BLaER1 treated with 17β-estradiol and CSF1 and Interleukin-3, amounts not matched to agents 10 nM and 100 nM (cell line): ENCODE measurements around the gene MALAT1.

Source experiments
- H3K27ac ChIP-seq, 11 experiments: shearing (Covaris generic); formaldehyde crosslinking; 2 replicates each; pipeline ENCODE4 v1.8.1; 2022
- H3K27me3 ChIP-seq, 11 experiments: shearing (Covaris generic); formaldehyde crosslinking; 2 replicates each; pipeline ENCODE4 v1.8.1; 2022
- H3K36me3 ChIP-seq, 11 experiments: shearing (Covaris generic); formaldehyde crosslinking; 2 replicates each; pipeline ENCODE4 v1.8.1; 2022
- H3K4me1 ChIP-seq, 10 experiments: shearing (Covaris generic); formaldehyde crosslinking; 2 replicates each; pipeline ENCODE4 v1.8.1; 2022
- H3K4me2 ChIP-seq, 11 experiments: shearing (Covaris generic); formaldehyde crosslinking; 2 replicates each; pipeline ENCODE4 v1.8.1; 2022
- H3K4me3 ChIP-seq, 10 experiments: shearing (Covaris generic); formaldehyde crosslinking; 2 replicates each; pipeline ENCODE4 v1.8.1; 2022
- H3K9ac ChIP-seq, 11 experiments: shearing (Covaris generic); formaldehyde crosslinking; 2 replicates each; pipeline ENCODE4 v1.8.1; 2022
- H3K9me3 ChIP-seq, 11 experiments: shearing (Covaris generic); formaldehyde crosslinking; replicated peaks in 1 of 11; 2 replicates each; pipeline ENCODE4 v1.8.1; 2022
- H4K20me1 ChIP-seq, 11 experiments: shearing (Covaris generic); formaldehyde crosslinking; 2 replicates each; pipeline ENCODE4 v1.8.1; 2022
- Cebpa-rat ChIP-seq, 11 experiments: shearing (Covaris generic); IDR thresholded peaks; 2 replicates each; pipeline ENCODE4 v1.8.1; 2022

MALAT1 gene

GRCh38 chr11:65489035-65489705 lies 9.7 kb upstream of the MALAT1 start:
- Histone ChIP-seq H3K36me3 (no peaks in the 10 kb centered on the region), H3K27me3 (no peaks in the 10 kb centered on the region), H3K4me2 (peak overlapping the region; percentile 88 to 97 (median 95)), H3K4me3 (peak overlapping the region in 2 of 10 experiments; percentile 39 to 45; a peak in 4 of 20 replicates), H3K9me3 (no peaks in the 10 kb centered on the region), H3K27ac (peak overlapping the region; percentile 84 to 100 (median 100); a peak in 21 of 22 replicates), H4K20me1 (no peaks in the 10 kb centered on the region), H3K4me1 (peaks cover 75 to 97% (median 93%) of the 10 kb centered on the region in 10 experiments), H3K9ac (peak overlapping the region; percentile 73 to 86 (median 80))
- TF ChIP-seq Cebpa-rat (IDR thresholded peaks at IDR 0.05), result no peak

- Histone ChIP-seq H3K27me3 (no peaks in the 10 kb centered on the region), H3K9ac (peak overlapping the region; percentile 73 to 86 (median 80)), H3K4me3 (peak overlapping the region in 3 of 10 experiments; percentile 4 to 14 (median 9); a peak in 4 of 20 replicates), H4K20me1 (no peaks in the 10 kb centered on the region), H3K4me2 (peak overlapping the region; percentile 88 to 97 (median 95)), H3K4me1 (peaks cover 81 to 99% (median 97%) of the 10 kb centered on the region in 10 experiments), H3K9me3 (no peaks in the 10 kb centered on the region), H3K27ac (peak overlapping the region; percentile 84 to 100 (median 100)), H3K36me3 (no peaks in the 10 kb centered on the region)
- TF ChIP-seq Cebpa-rat (IDR thresholded peaks at IDR 0.05), result no peak
Observed at GRCh38 chr11:65489706-65490320, 9.0 kb upstream of the MALAT1 start.

GRCh38 chr11:65491163-65491465 lies 7.7 kb upstream of the MALAT1 start:
- Histone ChIP-seq H3K4me2 (peak overlapping the region; percentile 88 to 97 (median 95)), H4K20me1 (no peaks in the 10 kb centered on the region), H3K9ac (peak overlapping the region; percentile 73 to 86 (median 80)), H3K4me1 (peaks cover 94 to 99% (median 97%) of the 10 kb centered on the region in 10 experiments), H3K4me3 (peak overlapping the region in 5 of 10 experiments; percentile 26 to 55 (median 34); a peak in 8 of 20 replicates), H3K9me3 (no peaks in the 10 kb centered on the region), H3K27ac (peak overlapping the region; percentile 84 to 100 (median 100)), H3K27me3 (no peaks in the 10 kb centered on the region), H3K36me3 (no peaks in the 10 kb centered on the region)
- TF ChIP-seq Cebpa-rat (IDR thresholded peaks at IDR 0.05), result no peak

GRCh38 chr11:65491614-65492386 lies 7.0 kb upstream of the MALAT1 start:
- H3K27ac ChIP-seq, result peak overlapping the region; percentile 84 to 100 (median 100)
- H3K4me1 ChIP-seq, result peaks cover 94 to 99% (median 97%) of the 10 kb centered on the region in 10 experiments
- H3K4me3 ChIP-seq, result peak overlapping the region in 9 of 10 experiments; percentile 4 to 55 (median 33); a peak in 15 of 20 replicates
- no peaks in the 10 kb centered on the region for H3K9me3 ChIP-seq
- no peaks in the 10 kb centered on the region for H3K27me3 ChIP-seq
- H3K9ac ChIP-seq, result peak overlapping the region; percentile 73 to 86 (median 80)
- peak overlapping the region; percentile 88 to 97 (median 95) for H3K4me2 ChIP-seq
- H3K36me3 ChIP-seq, result no peaks in the 10 kb centered on the region
- H4K20me1 ChIP-seq, result no peaks in the 10 kb centered on the region
- TF ChIP-seq Cebpa-rat (IDR thresholded peaks at IDR 0.05), result peak in 6 of 11 experiments; percentile 65 to 89 (median 76); a peak in 10 of 22 replicates

- Histone ChIP-seq H3K4me3 (peak overlapping the region in 9 of 10 experiments; percentile 7 to 55 (median 33); a peak in 16 of 20 replicates), H3K9me3 (no peaks in the 10 kb centered on the region), H3K27me3 (no peaks in the 10 kb centered on the region), H3K27ac (peak overlapping the region; percentile 84 to 100 (median 100)), H3K9ac (peak overlapping the region; percentile 73 to 86 (median 80)), H3K4me2 (peak overlapping the region; percentile 88 to 97 (median 95)), H3K36me3 (no peaks in the 10 kb centered on the region), H4K20me1 (no peaks in the 10 kb centered on the region), H3K4me1 (peaks cover 90 to 98% (median 94%) of the 10 kb centered on the region in 10 experiments)
- TF ChIP-seq Cebpa-rat (IDR thresholded peaks at IDR 0.05), result no peak
Observed at GRCh38 chr11:65492387-65492636, 6.5 kb upstream of the MALAT1 start.

- Histone ChIP-seq H3K4me1 (peaks cover 87 to 93% (median 91%) of the 10 kb centered on the region in 10 experiments), H3K9ac (peak overlapping the region; percentile 73 to 86 (median 80)), H3K27ac (peak overlapping the region; percentile 84 to 100 (median 100)), H3K4me2 (peak overlapping the region; percentile 88 to 97 (median 95)), H4K20me1 (no peaks in the 10 kb centered on the region), H3K9me3 (no peaks in the 10 kb centered on the region), H3K27me3 (no peaks in the 10 kb centered on the region), H3K36me3 (no peaks in the 10 kb centered on the region), H3K4me3 (peak overlapping the region; percentile 7 to 55 (median 38); a peak in 16 of 20 replicates)
- TF ChIP-seq Cebpa-rat (IDR thresholded peaks at IDR 0.05), result no peak
Observed at GRCh38 chr11:65492637-65493366, 6.0 kb upstream of the MALAT1 start.

- H3K9ac ChIP-seq, result peak overlapping the region; percentile 73 to 86 (median 80)
- no peaks in the 10 kb centered on the region for H3K36me3 ChIP-seq
- H3K4me1 ChIP-seq, result peaks cover 79 to 93% (median 89%) of the 10 kb centered on the region in 10 experiments
- no peaks in the 10 kb centered on the region for H3K27me3 ChIP-seq
- H3K4me3 ChIP-seq, result peak overlapping the region; percentile 7 to 55 (median 38); a peak in 16 of 20 replicates
- no peak for TF ChIP-seq Cebpa-rat (IDR thresholded peaks at IDR 0.05)
- no peaks in the 10 kb centered on the region for H3K9me3 ChIP-seq
- peak overlapping the region; percentile 84 to 100 (median 100) for H3K27ac ChIP-seq
- no peaks in the 10 kb centered on the region for H4K20me1 ChIP-seq
- peak overlapping the region; percentile 88 to 97 (median 95) for H3K4me2 ChIP-seq
Observed at GRCh38 chr11:65493367-65494176, 5.3 kb upstream of the MALAT1 start.
